HCT116 (cell line): ENCODE results near the gene NLGN2. TPM values are rescaled to one million over a fixed set of nuclear protein-coding genes. Genes with fewer than 3 reads are reported as not detected.

ENCODE experiments used
- ATAC-seq: fragments of 200-7000 bp; cut with Tn5 transposase; 2 replicates; pipeline ENCODE4 v1.9.1; 2020; ENCODE audit warnings: mild to moderate bottlenecking, moderate library complexity
- BruUV-seq: library from RNA; stranded (reverse); fragments of 400-500 nt; replicated peaks from 2 replicates; lab custom pipeline; 2021; lab: Mats Ljungman, UMichigan
- CTCF ChIA-PET: fragments of 300-600 bp; sonication (Branson Sonifier 250); formaldehyde crosslinking; loops from one replicate; lab custom pipeline; 2021; ENCODE audit warnings: antibody characterized with exemption; lab: Charles Lee
- POLR2A ChIA-PET: fragments of 300-600, 350-600 bp; sonication (Branson Sonifier 250); formaldehyde crosslinking; loops from one replicate; lab custom pipeline; 2021; ENCODE audit warnings: antibody characterized with exemption; lab: Charles Lee
- RAD21 ChIA-PET, 2 experiments: fragments of 300-600 bp; sonication (Branson Sonifier 250); formaldehyde crosslinking; loops; one replicate each; lab custom pipeline; 2023; ENCODE audit warnings: low total read pairs in 2 of 2; ENCODE audit not compliant: uncharacterized antibody in 2 of 2, unreplicated experiment in 2 of 2, low non-redundant PET in 1 of 2; lab: Charles Lee
- DNase-seq: peaks from one replicate; pipeline ENCODE4 v3.0.0-alpha.2; 2010; ENCODE audit warnings: low read depth, low spot score
- H2AFZ ChIP-seq: fragments of 200-600 bp; shearing (Covaris generic), sonication (generic); 2 replicates; pipeline ENCODE4 v1.6.1; 2017; ENCODE audit warnings: low read depth, mixed run types, mixed read lengths, antibody characterized with exemption, low read length; ENCODE audit not compliant: poor library complexity, severe bottlenecking
- H3K27ac ChIP-seq: 2 replicates; pipeline ENCODE4 v1.5.1; 2012; ENCODE audit warnings: low read depth, low read length
- H3K27me3 ChIP-seq: fragments of 200-600 bp; sonication (generic); 2 replicates; pipeline ENCODE4 v1.6.1; 2016; ENCODE audit warnings: mixed run types, low read length, mixed read lengths; ENCODE audit not compliant: insufficient read depth
- H3K36me3 ChIP-seq, 2 experiments: fragments of 200-500 bp in 1 of 2; fragments of 200-600 bp in 1 of 2; sonication (Bioruptor generic) in 1 of 2; sonication (generic) in 1 of 2; 2 replicates each; pipeline versions ENCODE4 v1.5.1 to v1.6.1; 2014 to 2016; ENCODE audit warnings: low read length in 2 of 2, inconsistent platforms in 1 of 2, mixed read lengths in 1 of 2, mixed run types in 1 of 2; ENCODE audit not compliant: insufficient read depth in 2 of 2, control insufficient read depth in 1 of 2
- H3K4me1 ChIP-seq, 2 experiments: fragments of 200-600 bp in 1 of 2; sonication (generic) in 1 of 2; 2 replicates each; pipeline versions ENCODE4 v1.5.1 to v1.6.1; 2012 to 2017; ENCODE audit warnings: low read length in 2 of 2, inconsistent platforms in 1 of 2, mild to moderate bottlenecking in 1 of 2, mixed read lengths in 1 of 2, mixed run types in 1 of 2, moderate library complexity in 1 of 2; ENCODE audit not compliant: insufficient read depth in 2 of 2, control insufficient read depth in 1 of 2
- H3K4me2 ChIP-seq: fragments of 200-600 bp; sonication (generic); 2 replicates; pipeline ENCODE4 v1.6.1; 2017; ENCODE audit warnings: mixed run types, low read length, mixed read lengths
- H3K4me3 ChIP-seq, 2 experiments: fragments of 200-600 bp in 1 of 2; sonication (generic) in 1 of 2; replicated peaks in 1 of 2; 2 replicates each; pipeline ENCODE4 v1.5.1; 2011 to 2016; ENCODE audit warnings: low read length in 2 of 2, control low read depth in 1 of 2, low read depth in 1 of 2, mild to moderate bottlenecking in 1 of 2, mixed read lengths in 1 of 2, mixed run types in 1 of 2
- H3K79me2 ChIP-seq: fragments of 200-600 bp; sonication (generic); 2 replicates; pipeline ENCODE4 v1.6.1; 2017; ENCODE audit warnings: mild to moderate bottlenecking, mixed run types, low read length, moderate library complexity, mixed read lengths; ENCODE audit not compliant: insufficient read depth
- H3K9ac ChIP-seq: fragments of 200-600 bp; sonication (generic); 2 replicates; pipeline ENCODE4 v1.6.1; 2016; ENCODE audit warnings: low read length, mixed read lengths
- H3K9me2 ChIP-seq: fragments of 200-600 bp; sonication (generic), shearing (Covaris generic); 2 replicates; pipeline ENCODE4 v1.6.1; 2017; ENCODE audit warnings: mixed run types, mild to moderate bottlenecking, moderate library complexity; ENCODE audit not compliant: insufficient read depth
- H3K9me3 ChIP-seq, 2 experiments: fragments of 200-500 bp in 1 of 2; fragments of 200-600 bp in 1 of 2; sonication (Bioruptor generic) in 1 of 2; sonication (generic) in 1 of 2; 2 replicates each; pipeline ENCODE4 v1.6.1; 2014 to 2017; ENCODE audit warnings: low read length in 2 of 2, mixed read lengths in 2 of 2, inconsistent platforms in 1 of 2, low read depth in 1 of 2, mild to moderate bottlenecking in 1 of 2, mixed run types in 1 of 2, moderate library complexity in 1 of 2; ENCODE audit not compliant: control insufficient read depth in 1 of 2, insufficient read depth in 1 of 2
- H4K20me1 ChIP-seq: fragments of 200-600 bp; sonication (generic), shearing (Covaris generic); 2 replicates; pipeline ENCODE4 v1.6.1; 2017; ENCODE audit warnings: mixed run types, mild to moderate bottlenecking, moderate library complexity; ENCODE audit not compliant: insufficient read depth
- ATF3 ChIP-seq: IDR thresholded peaks from 2 replicates; pipeline ENCODE4 v1.6.1; 2012
- CBX3 ChIP-seq: IDR thresholded peaks from 2 replicates; pipeline ENCODE4 v1.6.1; 2012; ENCODE audit warnings: low read depth
- CEBPB ChIP-seq: IDR thresholded peaks from 2 replicates; pipeline ENCODE4 v1.6.1; 2012; ENCODE audit warnings: low read depth
- CTCF ChIP-seq, 3 experiments: fragments of 200-600 bp in 1 of 3; sonication (generic) in 1 of 3; IDR thresholded peaks in 2 of 3; conservative IDR thresholded peaks in 1 of 3; 2 replicates each; pipeline ENCODE4 v1.5.1; 2012 to 2017; ENCODE audit warnings: low read depth in 2 of 3, low read length in 2 of 3, antibody characterized with exemption in 1 of 3, borderline replicate concordance in 1 of 3, control low read depth in 1 of 3, mild to moderate bottlenecking in 1 of 3, mixed read lengths in 1 of 3, mixed run types in 1 of 3, moderate library complexity in 1 of 3; ENCODE audit not compliant: insufficient read depth in 1 of 3
- EGR1 ChIP-seq: IDR thresholded peaks from 2 replicates; pipeline ENCODE4 v1.6.1; 2012; ENCODE audit warnings: low read depth
- EZH2 ChIP-seq: fragments of 200-600 bp; sonication (generic); IDR thresholded peaks from 2 replicates; pipeline ENCODE4 v1.6.1; 2017; ENCODE audit warnings: antibody characterized with exemption, mixed run types
- EZH2phosphoT487 ChIP-seq: fragments of 200-600 bp; IDR thresholded peaks from 2 replicates; pipeline ENCODE4 v1.6.1; 2018; ENCODE audit warnings: antibody characterized with exemption, borderline replicate concordance
- FOSL1 ChIP-seq: IDR thresholded peaks from 2 replicates; pipeline ENCODE4 v1.6.1; 2012; ENCODE audit warnings: low read depth
- JUND ChIP-seq: IDR thresholded peaks from 2 replicates; pipeline ENCODE4 v1.6.1; 2012
- MAX ChIP-seq: IDR thresholded peaks from 2 replicates; pipeline ENCODE4 v1.6.1; 2012
- POLR2A ChIP-seq: IDR thresholded peaks from 2 replicates; pipeline ENCODE4 v1.7.0; 2011; ENCODE audit warnings: borderline replicate concordance; ENCODE audit not compliant: insufficient read depth, insufficient read length; ENCODE audit errors: extremely low read depth
- RAD21 ChIP-seq: IDR thresholded peaks from 2 replicates; pipeline ENCODE4 v1.6.1; 2012; ENCODE audit warnings: low read depth, mild to moderate bottlenecking
- SIN3A ChIP-seq: IDR thresholded peaks from 2 replicates; pipeline ENCODE4 v1.6.1; 2012; ENCODE audit warnings: low read depth
- SP1 ChIP-seq: IDR thresholded peaks from 2 replicates; pipeline ENCODE4 v1.6.1; 2012; ENCODE audit warnings: low read depth
- TCF7L2 ChIP-seq: IDR thresholded peaks from 2 replicates; pipeline ENCODE4 v1.7.0; 2011; ENCODE audit warnings: borderline replicate concordance, inconsistent platforms; ENCODE audit not compliant: insufficient read depth, insufficient read length; ENCODE audit errors: extremely low read depth
- ZBTB33 ChIP-seq: IDR thresholded peaks from 2 replicates; pipeline ENCODE4 v1.6.1; 2011; ENCODE audit warnings: mild to moderate bottlenecking, low read length, moderate library complexity; ENCODE audit not compliant: insufficient replicate concordance; ENCODE audit errors: extremely low read depth
- ZFX ChIP-seq: fragments of 450-650 bp; IDR thresholded peaks from 2 replicates; pipeline ENCODE4 v1.6.1; 2017
- intact Hi-C: fragments of 100-400 bp; cut with micrococcal nuclease; formaldehyde crosslinking; loops from 2 replicates; pipeline ENCODE4 v1.10.0; 2022
- total RNA-seq: library from RNA; stranded (reverse); gene quantifications from one replicate; pipeline ENCODE4 v1.2.1, GENCODE V29; 2021; ENCODE audit not compliant: unreplicated experiment
- TF ChIP-seq, protein P1 (sequence below): IDR thresholded peaks from 2 replicates; pipeline ENCODE4 v1.6.1; 2012; ENCODE audit warnings: low read depth

Gene NLGN2
- total RNA-seq, 1 experiment from 2014 or later = 60.5 TPM

GRCh38 chr17:7414837-7415236 is 7.2 kb downstream of the NLGN2 start:
- CTCF ChIA-PET = no interaction called here
- Histone ChIP-seq H3K27ac (no peak overlapping the region), H3K79me2 (no peaks in the 10 kb centered on the region), H3K27me3 (no peaks in the 10 kb centered on the region), H3K4me2 (no peak overlapping the region), H3K4me3 (no peak overlapping the region), H3K9me3 (no peaks in the 10 kb centered on the region), H3K9me2 (no peaks in the 10 kb centered on the region), H3K4me1 (peaks cover 0 to 3% of the 10 kb centered on the region in 2 experiments; a peak in 1 of 4 replicates), H4K20me1 (no peaks in the 10 kb centered on the region), H2AFZ (no peak overlapping the region), H3K36me3 (peaks cover 3 to 4% of the 10 kb centered on the region in 2 experiments; a peak in 1 of 4 replicates), H3K9ac (no peak overlapping the region)
- TF ChIP-seq EZH2 (no peak), EGR1 (no peak), EZH2phosphoT487 (no peak), ZFX (no peak), SIN3A (no peak), JUND (no peak), POLR2A (no peak), ZBTB33 (no peak), CTCF (IDR thresholded peaks at IDR 0.05 in 2 of 3, conservative IDR thresholded peaks at IDR 0.05 in 1 of 3; ENCODE audit: borderline replicate concordance in 1 of 3, insufficient read depth in 1 of 3, low read depth in 2 of 3, low read length in 2 of 3) (no peak), MAX (no peak), ATF3 (no peak), CBX3 (no peak), SP1 (no peak), CEBPB (no peak), RAD21 (no peak), FOSL1 (no peak), TCF7L2 (no peak)
- TF ChIP-seq, protein P1, sequence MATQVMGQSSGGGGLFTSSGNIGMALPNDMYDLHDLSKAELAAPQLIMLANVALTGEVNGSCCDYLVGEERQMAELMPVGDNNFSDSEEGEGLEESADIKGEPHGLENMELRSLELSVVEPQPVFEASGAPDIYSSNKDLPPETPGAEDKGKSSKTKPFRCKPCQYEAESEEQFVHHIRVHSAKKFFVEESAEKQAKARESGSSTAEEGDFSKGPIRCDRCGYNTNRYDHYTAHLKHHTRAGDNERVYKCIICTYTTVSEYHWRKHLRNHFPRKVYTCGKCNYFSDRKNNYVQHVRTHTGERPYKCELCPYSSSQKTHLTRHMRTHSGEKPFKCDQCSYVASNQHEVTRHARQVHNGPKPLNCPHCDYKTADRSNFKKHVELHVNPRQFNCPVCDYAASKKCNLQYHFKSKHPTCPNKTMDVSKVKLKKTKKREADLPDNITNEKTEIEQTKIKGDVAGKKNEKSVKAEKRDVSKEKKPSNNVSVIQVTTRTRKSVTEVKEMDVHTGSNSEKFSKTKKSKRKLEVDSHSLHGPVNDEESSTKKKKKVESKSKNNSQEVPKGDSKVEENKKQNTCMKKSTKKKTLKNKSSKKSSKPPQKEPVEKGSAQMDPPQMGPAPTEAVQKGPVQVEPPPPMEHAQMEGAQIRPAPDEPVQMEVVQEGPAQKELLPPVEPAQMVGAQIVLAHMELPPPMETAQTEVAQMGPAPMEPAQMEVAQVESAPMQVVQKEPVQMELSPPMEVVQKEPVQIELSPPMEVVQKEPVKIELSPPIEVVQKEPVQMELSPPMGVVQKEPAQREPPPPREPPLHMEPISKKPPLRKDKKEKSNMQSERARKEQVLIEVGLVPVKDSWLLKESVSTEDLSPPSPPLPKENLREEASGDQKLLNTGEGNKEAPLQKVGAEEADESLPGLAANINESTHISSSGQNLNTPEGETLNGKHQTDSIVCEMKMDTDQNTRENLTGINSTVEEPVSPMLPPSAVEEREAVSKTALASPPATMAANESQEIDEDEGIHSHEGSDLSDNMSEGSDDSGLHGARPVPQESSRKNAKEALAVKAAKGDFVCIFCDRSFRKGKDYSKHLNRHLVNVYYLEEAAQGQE = no peak
- DNase-seq (no peak), ATAC-seq (no peak)
- POLR2A ChIA-PET = no interaction called here
- BruUV-seq = no TSS peak
- intact Hi-C loops = no loop called here
- RAD21 ChIA-PET = no interaction called here
